Fibroblast of lung (primary cell): ENCODE data around the gene NLRC5. TPM values are rescaled to one million over a fixed set of nuclear protein-coding genes. Genes with fewer than 3 reads are reported as not detected.

Source experiments
- DNase-seq, 2 donors: peaks; one replicate each; pipeline versions ENCODE4 v3.0.0 to v3.0.0-alpha.2; 2010; ENCODE audit warnings: low read depth in 2 of 2
- H2AFZ ChIP-seq: 2 replicates; pipeline ENCODE4 v1.5.1; 2012; ENCODE audit warnings: low read length, control low read depth, inconsistent platforms
- H3K27ac ChIP-seq: 2 replicates; pipeline ENCODE4 v1.5.1; 2011; ENCODE audit warnings: low read length, control low read depth; ENCODE audit not compliant: insufficient read depth
- H3K27me3 ChIP-seq: 2 replicates; pipeline ENCODE4 v1.5.1; 2011; ENCODE audit warnings: mild to moderate bottlenecking, low read length; ENCODE audit not compliant: control insufficient read depth, insufficient read depth
- H3K36me3 ChIP-seq: 2 replicates; pipeline ENCODE4 v1.5.1; 2011; ENCODE audit warnings: low read length; ENCODE audit not compliant: control insufficient read depth, insufficient read depth
- H3K4me1 ChIP-seq: 2 replicates; pipeline ENCODE4 v1.5.1; 2011; ENCODE audit warnings: low read length; ENCODE audit not compliant: control insufficient read depth, insufficient read depth; ENCODE audit errors: extremely low read depth
- H3K4me2 ChIP-seq: 2 replicates; pipeline ENCODE4 v1.5.1; 2011; ENCODE audit warnings: low read length, control low read depth; ENCODE audit not compliant: insufficient read depth; ENCODE audit errors: extremely low read depth
- H3K4me3 ChIP-seq, 4 experiments: fragments of 200-600 bp in 1 of 4; sonication (generic) in 1 of 4; replicated peaks in 1 of 4; 2 replicates each; pipeline ENCODE4 v1.5.1; 2011 to 2016; ENCODE audit warnings: low read length in 4 of 4, low read depth in 3 of 4, mild to moderate bottlenecking in 3 of 4, control low read depth in 2 of 4, inconsistent platforms in 1 of 4, mixed read lengths in 1 of 4; ENCODE audit not compliant: insufficient read depth in 1 of 4; ENCODE audit errors: control extremely low read depth in 1 of 4
- H3K79me2 ChIP-seq: 2 replicates; pipeline ENCODE4 v1.5.1; 2012; ENCODE audit warnings: mild to moderate bottlenecking, low read length, inconsistent platforms; ENCODE audit not compliant: control insufficient read depth, insufficient read depth
- H3K9ac ChIP-seq: 2 replicates; pipeline ENCODE4 v1.5.1; 2011; ENCODE audit warnings: mild to moderate bottlenecking, low read length, control low read depth; ENCODE audit not compliant: insufficient read depth
- H3K9me3 ChIP-seq: 2 replicates; pipeline ENCODE4 v1.5.1; 2012; ENCODE audit warnings: low read depth, low read length; ENCODE audit not compliant: control insufficient read depth, insufficient read depth
- H4K20me1 ChIP-seq: 2 replicates; pipeline ENCODE4 v1.5.1; 2011; ENCODE audit warnings: low read length; ENCODE audit not compliant: control insufficient read depth, insufficient read depth; ENCODE audit errors: extremely low read depth
- CTCF ChIP-seq, 2 donors: IDR thresholded peaks in 1 of 2; conservative IDR thresholded peaks in 1 of 2; 1 replicate in 1 of 2; 2 replicates in 1 of 2; pipeline ENCODE4 v1.5.1; 2011 to 2012; ENCODE audit warnings: low read length in 2 of 2, control low read depth in 1 of 2, inconsistent platforms in 1 of 2, low read depth in 1 of 2, mild to moderate bottlenecking in 1 of 2
- EZH2 ChIP-seq: IDR thresholded peaks from 2 replicates; pipeline ENCODE4 v1.5.1; 2012; ENCODE audit warnings: low read length, control low read depth, mild to moderate bottlenecking; ENCODE audit errors: missing control alignments
- polyA plus RNA-seq, 2 donors: library from polyadenylated mRNA; depleted of rRNA in 1 of 2; stranded (reverse) in 1 of 2; unstranded in 1 of 2; fragments of >200 nt; gene quantifications; 2 replicates each; pipeline ENCODE4 v1.2.1, GENCODE V29; 2011 to 2012; ENCODE audit warnings: missing spikeins in 1 of 2
- total RNA-seq: library from RNA; depleted of rRNA; stranded (reverse); fragments of >200 nt; gene quantifications from 2 replicates; pipeline ENCODE4 v1.2.1, GENCODE V29; 2014

NLRC5 gene
- total and polyA plus RNA-seq, 2 donors (not counting 1 experiment from before 2014, with no cell fraction given): 22.2 to 43.6 TPM

GRCh38 chr16:57118461-57119084, 129.2 kb downstream of the NLRC5 start:
- DNase-seq: no peak
- H3K36me3 ChIP-seq: peaks cover 3% of the 10 kb centered on the region
- H3K4me2 ChIP-seq: no peak overlapping the region
- no peak overlapping the region for H3K9ac ChIP-seq
- H3K9me3 ChIP-seq: no peaks in the 10 kb centered on the region
- TF ChIP-seq CTCF (conservative IDR thresholded peaks at IDR 0.05 in 1 of 2, IDR thresholded peaks at IDR 0.05 in 1 of 2; ENCODE audit: low read depth in 1 of 2, low read length in 2 of 2): no peak
- TF ChIP-seq EZH2: no peak
- no peaks in the 10 kb centered on the region for H4K20me1 ChIP-seq
- H2AFZ ChIP-seq: no peak overlapping the region
- H3K27me3 ChIP-seq: no peaks in the 10 kb centered on the region
- H3K4me1 ChIP-seq: peaks cover 2% of the 10 kb centered on the region
- H3K79me2 ChIP-seq: no peaks in the 10 kb centered on the region
- H3K27ac ChIP-seq: no peak overlapping the region
- no peak overlapping the region for H3K4me3 ChIP-seq

DNA sequence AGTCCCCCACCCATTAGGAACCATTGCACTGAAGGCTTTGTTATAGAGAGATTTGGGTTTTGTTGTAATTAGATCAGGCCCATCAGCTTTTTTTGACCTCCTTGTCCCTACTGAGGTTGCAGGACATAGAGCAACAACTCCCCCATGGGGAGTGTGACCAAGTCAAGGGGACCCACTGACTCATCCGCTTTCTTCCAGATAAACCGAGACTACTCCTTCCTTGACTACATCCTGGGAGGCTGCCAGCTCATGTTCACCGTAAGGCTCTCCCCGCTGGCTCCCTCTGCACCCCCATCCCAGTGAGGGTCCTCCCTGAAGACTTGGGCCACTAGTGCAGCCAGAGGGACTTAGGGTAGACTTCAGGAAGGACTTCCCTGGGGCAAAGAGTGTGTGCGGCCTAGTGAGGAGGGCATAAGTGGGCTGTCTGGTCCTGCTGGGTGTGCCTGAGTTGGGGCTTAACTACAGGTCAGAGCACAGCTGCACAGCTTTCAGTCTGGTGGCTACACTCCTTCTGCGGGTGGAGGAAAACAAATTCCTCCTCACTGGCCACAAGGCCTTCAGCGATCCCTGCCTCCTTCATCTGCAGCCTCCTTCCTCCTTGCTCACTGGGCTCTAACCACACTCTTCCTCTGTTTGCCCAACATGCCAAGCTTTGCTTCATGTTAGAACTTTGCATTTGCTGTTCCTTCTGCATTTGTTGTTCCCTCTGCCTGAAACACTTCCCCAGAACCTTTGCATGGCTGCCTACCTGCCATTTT, 134.0 kb downstream of the NLRC5 start:
- Histone ChIP-seq H4K20me1 (no peaks in the 10 kb centered on the region), H3K27ac (no peak overlapping the region), H3K27me3 (no peaks in the 10 kb centered on the region), H2AFZ (no peak overlapping the region), H3K9me3 (no peaks in the 10 kb centered on the region), H3K9ac (no peak overlapping the region), H3K79me2 (no peaks in the 10 kb centered on the region), H3K36me3 (peaks cover 3% of the 10 kb centered on the region), H3K4me1 (no peaks in the 10 kb centered on the region), H3K4me2 (no peak overlapping the region), H3K4me3 (no peak overlapping the region)
- no peak for TF ChIP-seq EZH2
- TF ChIP-seq CTCF (conservative IDR thresholded peaks at IDR 0.05 in 1 of 2, IDR thresholded peaks at IDR 0.05 in 1 of 2; ENCODE audit: low read depth in 1 of 2, low read length in 2 of 2): no peak
- peak in 1 of 2 donors; percentile 23 for DNase-seq

DNA sequence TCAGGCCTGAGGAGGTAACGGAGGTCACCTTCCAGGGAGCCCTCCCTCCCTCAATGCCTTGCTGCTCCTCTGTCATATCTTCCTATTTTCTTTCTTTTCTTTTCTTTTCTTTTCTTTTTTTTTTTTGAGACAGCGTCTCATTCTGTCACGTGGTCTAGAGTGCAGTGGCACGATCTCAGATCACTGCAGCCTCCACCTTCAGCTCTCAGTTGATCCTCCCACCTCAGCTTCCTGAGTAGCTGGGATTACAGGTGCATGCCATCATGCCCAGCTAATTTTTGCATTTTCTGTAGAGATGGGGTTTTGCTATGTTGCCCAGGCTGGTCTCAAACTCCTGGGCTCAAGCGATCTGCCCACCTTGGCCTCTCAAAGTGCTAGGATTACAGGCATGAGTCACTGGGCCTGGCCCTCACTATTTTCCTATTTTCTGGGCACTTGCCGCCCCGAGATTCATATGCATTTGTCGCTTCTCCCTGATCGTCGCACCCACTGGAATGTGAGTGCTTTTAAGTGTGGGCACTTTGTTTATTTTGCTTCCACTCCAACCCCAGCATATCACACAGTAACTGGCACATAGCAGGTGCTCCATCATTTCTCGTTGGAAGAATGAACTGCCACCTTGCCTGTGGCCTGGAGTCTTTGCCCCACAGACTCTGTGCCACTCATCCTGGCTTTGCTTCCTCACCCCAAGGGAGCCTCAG, 134.8 kb downstream of the NLRC5 start:
- H3K9ac ChIP-seq: no peak overlapping the region
- H3K4me3 ChIP-seq: no peak overlapping the region
- H3K36me3 ChIP-seq: peaks cover 3% of the 10 kb centered on the region
- H3K4me2 ChIP-seq: no peak overlapping the region
- H4K20me1 ChIP-seq: no peaks in the 10 kb centered on the region
- no peak for TF ChIP-seq EZH2
- TF ChIP-seq CTCF (conservative IDR thresholded peaks at IDR 0.05 in 1 of 2, IDR thresholded peaks at IDR 0.05 in 1 of 2; ENCODE audit: low read depth in 1 of 2, low read length in 2 of 2): no peak
- no peak overlapping the region for H3K27ac ChIP-seq
- no peaks in the 10 kb centered on the region for H3K4me1 ChIP-seq
- DNase-seq: no peak
- no peak overlapping the region for H2AFZ ChIP-seq
- no peaks in the 10 kb centered on the region for H3K79me2 ChIP-seq
- H3K27me3 ChIP-seq: no peaks in the 10 kb centered on the region
- H3K9me3 ChIP-seq: no peaks in the 10 kb centered on the region
